Mammary epithelial cell (primary cell): ENCODE measurements around the gene STARD5.

Experiments
- EZH2 ChIP-seq: IDR thresholded peaks from 2 replicates; pipeline ENCODE4 v1.6.1; 2012; ENCODE audit warnings: low read length, inconsistent platforms, borderline replicate concordance
- TF ChIP-seq, protein P1 (sequence below), 2 donors: IDR thresholded peaks in 1 of 2; conservative IDR thresholded peaks in 1 of 2; 2 replicates each; pipeline ENCODE4 v1.5.1; 2011 to 2012; ENCODE audit warnings: inconsistent platforms in 2 of 2, low read length in 2 of 2, mild to moderate bottlenecking in 2 of 2, control low read depth in 1 of 2, low read depth in 1 of 2; ENCODE audit not compliant: insufficient read depth in 1 of 2; ENCODE audit errors: extremely low read depth in 1 of 2

DNA sequence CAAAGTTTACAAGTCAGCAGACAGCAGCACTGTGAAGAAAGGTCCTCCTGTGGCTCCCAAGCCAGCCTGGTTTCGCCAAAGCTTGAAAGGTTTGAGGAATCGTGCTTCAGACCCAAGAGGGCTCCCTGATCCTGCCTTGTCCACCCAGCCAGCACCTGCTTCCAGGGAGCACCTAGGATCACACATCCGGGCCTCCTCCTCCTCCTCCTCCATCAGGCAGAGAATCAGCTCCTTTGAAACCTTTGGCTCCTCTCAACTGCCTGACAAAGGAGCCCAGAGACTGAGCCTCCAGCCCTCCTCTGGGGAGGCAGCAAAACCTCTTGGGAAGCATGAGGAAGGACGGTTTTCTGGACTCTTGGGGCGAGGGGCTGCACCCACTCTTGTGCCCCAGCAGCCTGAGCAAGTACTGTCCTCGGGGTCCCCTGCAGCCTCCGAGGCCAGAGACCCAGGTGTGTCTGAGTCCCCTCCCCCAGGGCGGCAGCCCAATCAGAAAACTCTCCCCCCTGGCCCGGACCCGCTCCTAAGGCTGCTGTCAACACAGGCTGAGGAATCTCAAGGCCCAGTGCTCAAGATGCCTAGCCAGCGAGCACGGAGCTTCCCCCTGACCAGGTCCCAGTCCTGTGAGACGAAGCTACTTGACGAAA is 24.2 kb downstream of the STARD5 start:
- TF ChIP-seq, protein P1, sequence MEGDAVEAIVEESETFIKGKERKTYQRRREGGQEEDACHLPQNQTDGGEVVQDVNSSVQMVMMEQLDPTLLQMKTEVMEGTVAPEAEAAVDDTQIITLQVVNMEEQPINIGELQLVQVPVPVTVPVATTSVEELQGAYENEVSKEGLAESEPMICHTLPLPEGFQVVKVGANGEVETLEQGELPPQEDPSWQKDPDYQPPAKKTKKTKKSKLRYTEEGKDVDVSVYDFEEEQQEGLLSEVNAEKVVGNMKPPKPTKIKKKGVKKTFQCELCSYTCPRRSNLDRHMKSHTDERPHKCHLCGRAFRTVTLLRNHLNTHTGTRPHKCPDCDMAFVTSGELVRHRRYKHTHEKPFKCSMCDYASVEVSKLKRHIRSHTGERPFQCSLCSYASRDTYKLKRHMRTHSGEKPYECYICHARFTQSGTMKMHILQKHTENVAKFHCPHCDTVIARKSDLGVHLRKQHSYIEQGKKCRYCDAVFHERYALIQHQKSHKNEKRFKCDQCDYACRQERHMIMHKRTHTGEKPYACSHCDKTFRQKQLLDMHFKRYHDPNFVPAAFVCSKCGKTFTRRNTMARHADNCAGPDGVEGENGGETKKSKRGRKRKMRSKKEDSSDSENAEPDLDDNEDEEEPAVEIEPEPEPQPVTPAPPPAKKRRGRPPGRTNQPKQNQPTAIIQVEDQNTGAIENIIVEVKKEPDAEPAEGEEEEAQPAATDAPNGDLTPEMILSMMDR (conservative IDR thresholded peaks at IDR 0.05 in 1 of 2, IDR thresholded peaks at IDR 0.05 in 1 of 2; ENCODE audit: extremely low read depth in 1 of 2, insufficient read depth in 1 of 2, low read depth in 1 of 2, low read length in 2 of 2) = no peak
- no peak for TF ChIP-seq EZH2
